Right lobe of liver (tissue), 6 donors: ENCODE results near the gene BYSL. TPM values are rescaled to one million over a fixed set of nuclear protein-coding genes. Genes with fewer than 3 reads are reported as not detected.

Experiments used
- ATAC-seq, 4 donors: fragments of 200-7000 bp; cut with Tn5 transposase; one replicate each; pipeline ENCODE4 v1.9.1; 2020; ENCODE audit warnings: mild to moderate bottlenecking in 4 of 4, moderate library complexity in 4 of 4
- DNase-seq, 3 donors: peaks; one replicate each; pipeline ENCODE4 v3.0.0-alpha.2; 2020
- H3K27ac ChIP-seq, 3 donors: fragments of 200-600 bp; one replicate each; pipeline ENCODE4 v1.8.0; 2022
- H3K27me3 ChIP-seq, 2 donors: fragments of 200-600 bp; one replicate each; pipeline ENCODE4 v1.8.0; 2022
- H3K36me3 ChIP-seq, 4 donors: fragments of 200-600 bp; sonication (generic) in 1 of 4; one replicate each; pipeline versions ENCODE4 v1.5.1 to v1.8.0; 2017 to 2022; ENCODE audit warnings: control low read depth in 1 of 4
- H3K4me1 ChIP-seq, 4 donors: fragments of 200-600 bp; sonication (generic) in 1 of 4; one replicate each; pipeline versions ENCODE4 v1.5.1 to v1.8.0; 2017 to 2022; ENCODE audit warnings: control low read depth in 1 of 4
- H3K4me3 ChIP-seq, 3 donors: fragments of 200-600 bp; one replicate each; pipeline ENCODE4 v1.8.0; 2022
- H3K9me3 ChIP-seq, 4 donors: fragments of 200-600 bp; sonication (generic) in 1 of 4; one replicate each; pipeline versions ENCODE4 v1.5.1 to v1.8.0; 2017 to 2022; ENCODE audit warnings: control low read depth in 1 of 4
- POLR2A ChIP-seq: fragments of 450-650 bp; IDR thresholded peaks from one replicate; pipeline ENCODE4 v1.6.1; 2017; ENCODE audit warnings: antibody characterized with exemption, mild to moderate bottlenecking
- WGBS: methylation state at CpG from one replicate; pipeline ENCODE4 v1.1.6; 2018; ENCODE audit warnings: low coverage, low lambda C conversion rate; ENCODE audit not compliant: insufficient coverage; ENCODE audit errors: missing lambda C conversion rate; 5-methylcytosine and 5-hydroxymethylcytosine counted together
- intact Hi-C, 2 donors: fragments of 100-400 bp; cut with DNase I; formaldehyde crosslinking; loops; one replicate each; pipeline versions ENCODE4 v1.11.2 to v1.14.1; 2022
- total RNA-seq, 6 experiments: library from RNA; depleted of rRNA in 2 of 6; stranded (reverse); fragments of >200 nt in 2 of 6; fragmentation: NEBNext Ultra II Directional in 3 of 6; extraction: Animal tissue kit (Norgen Biotek cat#: 25700) in 3 of 6; gene quantifications; one replicate each; pipeline versions ENCODE4 v1.1.0 to v1.2.4, GENCODE V29; 2016 to 2023
- TF ChIP-seq, protein P1 (sequence below), 4 donors: fragments of 200-600 bp in 3 of 4; fragments of 450-650 bp in 1 of 4; IDR thresholded peaks; one replicate each; pipeline versions ENCODE4 v1.5.1 to v1.8.0; 2016 to 2022; ENCODE audit warnings: antibody characterized with exemption in 4 of 4, mild to moderate bottlenecking in 2 of 4
- donor health status: DM: no; HTN: yes; CAD: no.
- donor health status: DM: no; HTN: no; CAD: no.
- donor health status: DM: no; HTN: no; CAD: no.
- donor health status: DM: no; HTN: yes; CAD: no.
- donor health status: DM: no; HTN: yes; CAD: no.

The BYSL gene
- total RNA-seq, 6 experiments from 2014 or later: 3.7 to 10.8 (median 8.4) TPM

DNA sequence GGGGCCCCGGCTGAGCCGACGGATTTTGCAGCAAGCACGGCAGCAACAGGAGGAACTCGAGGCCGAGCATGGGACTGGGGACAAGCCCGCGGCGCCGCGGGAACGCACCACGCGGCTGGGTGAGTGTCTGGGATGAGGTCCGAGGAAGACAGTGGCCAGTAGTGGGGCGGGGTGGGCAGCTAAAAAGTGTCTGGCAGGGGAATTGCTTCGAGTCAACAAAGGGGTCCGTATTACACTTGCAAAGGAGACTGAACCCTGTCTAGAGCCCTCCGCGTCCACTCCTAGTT lies 356 bp downstream of the BYSL start:
- ATAC-seq (peak; percentile 22 to 35 (median 28)), DNase-seq (no peak)
- TF ChIP-seq POLR2A: no peak
- TF ChIP-seq, protein P1, sequence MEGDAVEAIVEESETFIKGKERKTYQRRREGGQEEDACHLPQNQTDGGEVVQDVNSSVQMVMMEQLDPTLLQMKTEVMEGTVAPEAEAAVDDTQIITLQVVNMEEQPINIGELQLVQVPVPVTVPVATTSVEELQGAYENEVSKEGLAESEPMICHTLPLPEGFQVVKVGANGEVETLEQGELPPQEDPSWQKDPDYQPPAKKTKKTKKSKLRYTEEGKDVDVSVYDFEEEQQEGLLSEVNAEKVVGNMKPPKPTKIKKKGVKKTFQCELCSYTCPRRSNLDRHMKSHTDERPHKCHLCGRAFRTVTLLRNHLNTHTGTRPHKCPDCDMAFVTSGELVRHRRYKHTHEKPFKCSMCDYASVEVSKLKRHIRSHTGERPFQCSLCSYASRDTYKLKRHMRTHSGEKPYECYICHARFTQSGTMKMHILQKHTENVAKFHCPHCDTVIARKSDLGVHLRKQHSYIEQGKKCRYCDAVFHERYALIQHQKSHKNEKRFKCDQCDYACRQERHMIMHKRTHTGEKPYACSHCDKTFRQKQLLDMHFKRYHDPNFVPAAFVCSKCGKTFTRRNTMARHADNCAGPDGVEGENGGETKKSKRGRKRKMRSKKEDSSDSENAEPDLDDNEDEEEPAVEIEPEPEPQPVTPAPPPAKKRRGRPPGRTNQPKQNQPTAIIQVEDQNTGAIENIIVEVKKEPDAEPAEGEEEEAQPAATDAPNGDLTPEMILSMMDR (IDR thresholded peaks at IDR 0.05): no peak
- Histone ChIP-seq H3K36me3 (peaks cover 0 to 5% (median under 1%) of the 10 kb centered on the region in 4 donors), H3K27ac (peak overlapping the region in 2 of 3 donors; percentile 95 to 98), H3K9me3 (no peaks in the 10 kb centered on the region), H3K27me3 (no peaks in the 10 kb centered on the region), H3K4me1 (peaks cover 0 to 29% (median 6%) of the 10 kb centered on the region in 4 donors), H3K4me3 (peak overlapping the region; percentile 73 to 93 (median 85))
- under 1% methylated on average over 17 of the region's 20 CpGs for WGBS
- intact Hi-C loops: loop anchor here (10.0 kb wide), 2 partner anchors 127 to 137 kb away; partner anchors contain the start of genes PRICKLE4 (in 1 of the 2) and TOMM6 (in 1 of the 2)

DNA sequence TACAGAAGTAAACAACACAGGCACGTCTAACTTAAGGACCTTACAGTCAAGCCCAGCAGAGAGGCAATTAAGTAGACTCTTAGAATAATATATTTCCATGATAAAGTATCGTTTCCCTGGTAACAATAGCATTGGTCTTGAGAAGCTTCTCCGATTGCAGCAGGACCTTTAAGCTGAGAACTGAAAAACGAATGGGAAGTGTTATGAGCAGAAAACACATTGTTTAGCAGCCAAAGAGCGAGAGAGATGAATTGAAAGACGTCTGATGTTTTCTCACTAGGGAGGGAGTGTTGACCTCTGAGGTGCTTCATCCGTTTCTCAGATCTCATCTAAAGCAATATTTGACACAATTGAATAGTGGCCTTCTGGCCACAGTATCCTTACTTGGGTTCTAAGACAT lies 855 bp downstream of the BYSL start:
- TF ChIP-seq POLR2A: no peak
- TF ChIP-seq, protein P1 (IDR thresholded peaks at IDR 0.05): no peak
- Histone ChIP-seq H3K9me3 (no peaks in the 10 kb centered on the region), H3K4me1 (peaks cover 0 to 29% (median 6%) of the 10 kb centered on the region in 4 donors), H3K36me3 (peaks cover 0 to 5% (median under 1%) of the 10 kb centered on the region in 4 donors), H3K27me3 (no peaks in the 10 kb centered on the region), H3K4me3 (peak overlapping the region; percentile 73 to 93 (median 85)), H3K27ac (peak overlapping the region in 1 of 3 donors; percentile 95)
- WGBS: 12% methylated on average over 7 of the region's 7 CpGs
- intact Hi-C loops: loop anchor here (10.0 kb wide), 2 partner anchors 127 to 137 kb away; partner anchors contain the start of genes PRICKLE4 (in 1 of the 2) and TOMM6 (in 1 of the 2)
- no peak for DNase-seq
- ATAC-seq: no peak

DNA sequence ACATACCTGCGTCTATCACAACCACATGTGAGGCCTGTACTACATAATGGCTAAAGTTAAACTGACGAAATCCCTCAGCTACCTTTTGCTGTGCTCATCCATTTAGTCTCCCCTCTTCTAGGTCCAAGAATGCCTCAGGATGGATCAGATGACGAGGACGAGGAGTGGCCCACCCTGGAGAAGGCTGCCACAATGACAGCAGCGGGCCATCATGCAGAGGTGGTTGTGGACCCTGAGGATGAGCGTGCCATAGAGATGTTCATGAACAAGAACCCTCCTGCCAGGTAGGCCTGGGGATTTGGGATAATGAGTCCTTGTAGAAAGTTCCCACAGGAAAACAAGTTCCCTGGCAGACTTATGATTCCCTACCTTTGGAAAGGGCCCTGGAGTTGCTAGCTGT lies 6.0 kb downstream of the BYSL start:
- Histone ChIP-seq H3K27me3 (no peaks in the 10 kb centered on the region), H3K36me3 (peaks cover 0 to 53% (median 25%) of the 10 kb centered on the region in 4 donors), H3K27ac (no peak overlapping the region), H3K4me3 (no peak overlapping the region), H3K9me3 (no peaks in the 10 kb centered on the region), H3K4me1 (peaks cover 0 to 10% (median 3%) of the 10 kb centered on the region in 4 donors)
- 95% methylated on average over 2 of the region's 6 CpGs for WGBS
- intact Hi-C loops: loop anchor here (10.0 kb wide), 2 partner anchors 132 to 142 kb away; partner anchors contain the start of genes PRICKLE4 (in 1 of the 2) and TOMM6 (in 1 of the 2)
- ATAC-seq (no peak), DNase-seq (no peak)
- no peak for TF ChIP-seq POLR2A
- TF ChIP-seq, protein P1 (IDR thresholded peaks at IDR 0.05): no peak

DNA sequence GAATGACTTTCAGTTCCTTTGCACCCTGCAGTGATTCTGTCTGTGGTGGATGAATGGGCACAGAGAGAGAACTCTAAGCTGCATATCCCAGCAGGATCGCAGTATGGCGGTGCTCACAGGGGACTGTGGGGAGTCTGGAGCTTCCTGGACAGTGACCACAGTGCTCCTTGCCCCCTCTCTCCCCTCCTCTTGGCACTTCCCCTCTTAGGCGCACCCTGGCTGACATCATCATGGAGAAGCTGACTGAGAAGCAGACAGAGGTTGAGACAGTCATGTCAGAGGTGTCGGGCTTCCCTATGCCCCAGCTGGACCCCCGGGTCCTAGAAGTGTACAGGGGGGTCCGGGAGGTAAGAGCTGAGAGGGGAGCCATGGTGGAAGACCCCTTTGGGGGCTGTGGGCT lies 8.6 kb downstream of the BYSL start:
- 94% methylated on average over 6 of the region's 6 CpGs for WGBS
- H3K4me3 ChIP-seq: no peak overlapping the region
- peaks cover 0 to 77% (median 34%) of the 10 kb centered on the region in 4 donors for H3K36me3 ChIP-seq
- DNase-seq (no peak), ATAC-seq (no peak)
- H3K27me3 ChIP-seq: no peaks in the 10 kb centered on the region
- TF ChIP-seq, protein P1 (IDR thresholded peaks at IDR 0.05): no peak
- no peak for TF ChIP-seq POLR2A
- no peaks in the 10 kb centered on the region for H3K9me3 ChIP-seq
- intact Hi-C loops: loop anchor here (10.0 kb wide), 3 partner anchors 115 to 145 kb away; partner anchors contain the start of genes PRICKLE4 (in 1 of the 2) and TOMM6 (in 1 of the 2)
- H3K27ac ChIP-seq: no peak overlapping the region
- H3K4me1 ChIP-seq: no peaks in the 10 kb centered on the region
